HL-60/S4 treated with retinoic acid at 250 ng/mL for 4 days and 3 days (cell line): ENCODE results near the gene GHRHR.

ENCODE experiments used
- in situ Hi-C: fragments of 300-500 bp; cut with MboI; formaldehyde crosslinking; loops from 2 replicates; pipeline ENCODE4 v1.7.0; 2022; ENCODE audit warnings: low sequenced_read_pairs

Gene GHRHR

DNA sequence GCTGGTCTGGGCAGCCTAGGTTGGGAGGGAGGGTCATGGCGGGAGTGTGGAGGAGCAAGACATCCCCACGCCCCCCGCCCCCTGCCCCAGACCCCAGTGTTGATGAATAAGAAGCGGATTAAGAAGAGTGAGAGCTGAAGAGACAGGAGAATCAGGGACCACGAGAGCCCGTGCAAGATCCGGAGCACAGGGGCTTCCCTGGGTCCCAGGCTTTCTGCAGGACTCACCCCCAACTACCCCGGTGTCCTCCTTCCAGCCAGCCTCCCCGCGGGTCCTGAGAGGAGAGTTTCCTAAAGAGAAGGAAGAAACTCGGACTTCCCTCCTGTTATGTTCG lies 20.1 kb downstream of the GHRHR start:
- in situ Hi-C loops: loop anchor here (10.0 kb wide), 1 partner anchor 131 kb away; no protein-coding TSS in a partner anchor

DNA sequence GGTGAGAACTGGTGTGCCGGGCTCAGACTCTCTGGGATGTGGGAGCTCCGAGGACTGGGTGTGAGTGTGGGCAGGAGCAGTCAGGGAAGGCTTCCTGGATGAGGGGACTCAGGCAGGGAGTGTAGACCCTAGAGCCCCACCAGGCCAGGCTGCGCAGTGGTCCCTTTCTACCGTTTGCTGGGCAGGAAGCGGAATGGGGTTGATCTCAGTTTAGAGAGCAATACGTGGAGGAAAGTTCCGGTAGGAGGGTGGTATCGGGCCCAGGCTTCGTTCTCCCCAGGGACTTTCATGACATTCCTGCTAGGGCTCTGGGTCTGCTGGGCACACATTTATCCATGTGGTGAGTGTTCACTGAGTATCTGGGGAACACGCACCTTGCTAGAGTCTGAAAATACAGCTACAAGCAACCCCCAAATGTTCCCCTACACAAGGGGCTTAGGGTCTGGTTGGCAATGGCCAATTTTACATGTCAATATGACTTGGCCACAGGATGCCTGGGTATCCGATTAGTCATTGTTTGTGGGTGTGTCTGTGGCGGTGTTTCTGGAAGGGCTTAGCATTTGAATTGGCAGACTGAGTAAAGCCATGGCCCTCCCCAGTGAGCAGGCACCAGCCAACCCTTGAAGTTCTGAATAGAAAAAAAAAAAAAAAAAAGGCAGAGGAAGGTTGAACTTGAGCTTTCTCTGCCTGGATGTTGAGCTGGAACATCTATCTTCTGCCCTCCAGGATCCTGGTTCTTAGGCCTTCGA lies 20.8 kb downstream of the GHRHR start:
- in situ Hi-C loops: loop anchor here (10.0 kb wide), 1 partner anchor 130 kb away; no protein-coding TSS in a partner anchor

DNA sequence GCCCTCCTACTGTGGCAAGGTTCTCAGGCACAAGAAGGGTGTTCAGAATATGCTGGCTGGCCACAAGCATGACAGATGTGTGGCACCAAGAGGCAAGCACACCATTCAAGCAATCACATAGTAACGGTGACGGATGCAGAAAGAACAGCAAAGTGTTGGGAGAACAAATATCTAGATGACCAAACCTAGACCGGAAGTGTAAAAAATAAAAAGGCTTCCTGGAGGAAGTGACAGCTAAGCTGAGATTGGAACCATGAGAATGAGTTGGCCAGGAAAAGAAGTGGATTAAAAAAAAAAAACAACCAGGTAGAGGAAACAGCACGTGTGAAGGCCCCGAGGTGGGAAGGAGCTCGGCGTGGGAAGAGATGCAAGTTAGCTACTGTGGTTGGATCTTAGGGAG lies 22.0 kb downstream of the GHRHR start:
- in situ Hi-C loops: loop anchor here (10.0 kb wide), 1 partner anchor 129 kb away; no protein-coding TSS in a partner anchor

DNA sequence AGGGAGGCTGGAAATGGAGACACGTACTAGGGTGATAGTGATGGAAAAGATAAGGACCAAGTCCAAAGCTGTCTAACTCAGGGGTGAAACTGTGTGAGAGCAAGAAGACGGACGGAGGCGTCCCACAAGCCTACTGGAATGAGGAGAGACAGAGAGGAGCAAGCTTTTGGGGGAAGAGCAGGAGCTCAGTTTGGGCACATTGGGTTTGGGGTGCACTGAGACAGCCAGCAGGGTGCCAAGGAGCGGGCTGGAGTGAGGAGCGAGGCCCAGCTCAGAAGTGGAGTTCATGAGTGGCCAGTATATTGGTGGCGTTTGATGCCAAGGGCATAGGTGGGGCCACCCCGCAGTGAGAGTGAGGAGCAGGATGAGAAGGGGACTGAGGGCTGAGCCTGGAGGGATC lies 22.6 kb downstream of the GHRHR start:
- in situ Hi-C loops: loop anchor here (10.0 kb wide), 1 partner anchor 128 kb away; no protein-coding TSS in a partner anchor

DNA sequence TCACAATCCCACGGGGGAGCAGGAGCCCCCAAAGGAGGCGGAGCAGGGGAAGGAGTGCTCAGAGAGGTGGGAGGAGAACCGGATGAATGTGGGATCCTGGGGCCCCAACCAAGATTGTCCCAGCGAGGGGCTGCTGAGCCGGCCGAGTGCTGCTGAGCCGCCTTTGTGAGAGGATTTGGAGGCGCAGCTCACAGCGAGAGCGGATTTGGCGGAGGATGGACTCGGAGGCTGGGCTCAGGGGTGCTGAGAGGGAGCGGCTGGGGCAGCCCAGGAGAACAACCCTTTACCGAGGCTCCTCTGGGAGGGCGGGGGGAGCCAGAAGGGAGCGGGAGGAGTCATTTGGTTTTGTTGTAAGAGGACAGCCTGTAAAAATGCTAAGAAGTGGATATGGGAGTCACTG lies 23.0 kb downstream of the GHRHR start:
- in situ Hi-C loops: loop anchor here (10.0 kb wide), 1 partner anchor 128 kb away; no protein-coding TSS in a partner anchor

DNA sequence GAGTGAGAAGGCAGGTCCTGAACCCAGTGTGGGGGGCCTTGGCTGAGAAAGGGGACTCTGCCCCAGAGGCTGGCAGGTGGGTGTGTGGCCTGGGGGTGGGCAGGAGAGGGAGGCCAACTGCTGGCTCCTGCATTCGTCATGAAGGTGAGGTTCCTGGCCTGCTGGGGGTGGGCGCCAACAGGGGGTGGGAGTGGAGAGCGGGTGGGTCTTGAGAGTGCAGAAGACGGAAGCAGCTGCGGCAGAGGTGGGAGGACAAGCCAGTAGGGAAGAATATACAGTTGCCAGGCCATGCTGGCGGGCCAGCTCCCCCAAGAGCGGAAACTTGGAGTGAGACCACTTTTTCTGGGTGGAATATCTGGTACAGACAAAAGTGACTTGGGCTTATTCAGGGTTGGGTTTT lies 23.4 kb downstream of the GHRHR start:
- in situ Hi-C loops: loop anchor here (10.0 kb wide), 1 partner anchor 128 kb away; no protein-coding TSS in a partner anchor

DNA sequence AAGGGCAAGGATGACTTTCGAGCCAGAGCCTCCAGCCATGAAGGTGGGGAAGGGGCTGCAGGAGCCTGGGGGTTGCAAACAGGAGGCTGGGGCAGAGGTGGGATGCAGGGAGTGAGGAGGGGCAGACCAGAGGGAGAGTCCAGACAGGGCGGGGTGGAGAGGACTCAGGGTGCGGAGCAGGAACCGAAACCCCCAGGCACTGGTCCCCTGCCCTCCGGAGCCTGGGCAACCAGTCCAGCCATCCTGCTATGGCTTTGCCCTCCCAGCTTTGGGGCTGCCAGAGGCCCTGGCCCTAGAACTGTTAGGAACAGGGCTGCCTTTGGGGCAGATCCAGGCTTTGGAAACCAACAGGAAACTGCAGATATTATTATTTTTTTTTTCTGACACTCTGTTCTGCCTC lies 24.2 kb downstream of the GHRHR start:
- in situ Hi-C loops: loop anchor here (10.0 kb wide), 1 partner anchor 127 kb away; no protein-coding TSS in a partner anchor

DNA sequence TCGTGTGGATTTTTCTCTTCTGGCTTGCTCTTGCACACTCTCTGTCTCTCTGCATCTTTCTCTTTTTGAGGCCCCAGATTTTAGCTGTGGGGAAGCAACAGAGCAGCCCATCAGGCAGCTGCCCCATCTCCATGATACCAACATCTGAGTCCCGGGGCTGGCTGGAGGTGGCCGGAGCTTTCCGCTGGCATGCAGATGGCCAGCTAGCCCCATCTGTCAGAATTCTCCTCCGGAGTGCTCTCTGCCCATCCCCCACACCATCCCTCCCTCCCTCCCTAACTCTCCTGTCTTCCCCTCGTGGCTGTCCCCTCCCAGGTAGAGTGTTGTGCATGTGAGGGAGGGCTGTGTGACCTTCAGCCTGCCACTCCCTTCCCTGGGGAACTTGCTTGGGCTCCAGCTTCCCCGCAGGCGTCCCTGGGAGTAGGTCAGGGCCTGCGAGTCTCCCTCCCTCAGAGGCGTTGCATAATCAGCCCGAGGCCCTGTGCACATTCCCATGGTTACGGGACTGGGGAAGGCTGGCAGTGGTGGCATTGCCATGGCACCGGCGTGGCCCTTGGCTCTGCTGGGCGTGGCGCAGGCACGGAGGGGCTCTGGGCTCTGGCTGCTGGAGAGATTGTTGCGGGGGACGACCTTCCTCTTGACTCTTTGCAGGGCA lies 24.7 kb downstream of the GHRHR start:
- in situ Hi-C loops: loop anchor here (10.0 kb wide), 1 partner anchor 126 kb away; no protein-coding TSS in a partner anchor

DNA sequence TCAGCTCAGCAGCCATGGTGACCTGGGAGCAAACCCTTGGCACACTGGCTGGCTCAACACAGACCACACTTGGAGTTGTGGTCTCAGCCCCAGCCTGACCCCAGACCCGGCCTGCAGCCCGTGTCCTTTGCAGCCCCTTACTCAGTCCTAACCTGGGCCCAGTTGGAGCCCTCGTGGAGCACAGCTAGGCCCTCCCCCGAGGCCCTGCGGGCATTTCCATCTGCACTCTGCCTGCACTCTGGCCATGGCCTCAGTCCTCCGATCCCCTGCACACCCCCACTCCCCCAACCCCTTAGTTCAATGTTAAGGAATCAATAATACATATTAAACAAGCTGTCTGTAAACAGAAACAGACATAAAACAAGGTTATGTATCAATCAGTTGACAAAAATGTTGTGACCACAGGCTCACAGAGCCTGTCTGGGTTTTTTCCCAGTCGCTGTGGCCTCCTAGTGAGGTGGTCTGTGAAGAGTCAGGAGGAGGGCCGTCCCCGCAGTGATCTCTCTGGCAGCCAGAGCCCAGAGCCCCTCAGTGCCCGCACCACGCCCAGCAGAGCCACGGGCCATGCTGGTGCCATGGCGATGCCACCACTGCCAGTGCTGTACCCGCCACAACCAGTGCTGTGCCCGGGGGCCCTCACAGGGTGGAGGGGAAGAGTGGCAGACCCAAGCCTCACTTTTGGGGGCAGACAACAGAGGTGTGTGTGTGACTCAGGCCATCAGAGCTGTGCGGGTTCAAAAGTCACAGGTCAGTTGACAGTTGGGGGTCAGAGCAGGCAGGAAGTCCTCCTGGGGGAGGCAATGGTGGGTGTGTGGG lies 25.5 kb downstream of the GHRHR start:
- in situ Hi-C loops: loop anchor here (10.0 kb wide), 1 partner anchor 126 kb away; no protein-coding TSS in a partner anchor

DNA sequence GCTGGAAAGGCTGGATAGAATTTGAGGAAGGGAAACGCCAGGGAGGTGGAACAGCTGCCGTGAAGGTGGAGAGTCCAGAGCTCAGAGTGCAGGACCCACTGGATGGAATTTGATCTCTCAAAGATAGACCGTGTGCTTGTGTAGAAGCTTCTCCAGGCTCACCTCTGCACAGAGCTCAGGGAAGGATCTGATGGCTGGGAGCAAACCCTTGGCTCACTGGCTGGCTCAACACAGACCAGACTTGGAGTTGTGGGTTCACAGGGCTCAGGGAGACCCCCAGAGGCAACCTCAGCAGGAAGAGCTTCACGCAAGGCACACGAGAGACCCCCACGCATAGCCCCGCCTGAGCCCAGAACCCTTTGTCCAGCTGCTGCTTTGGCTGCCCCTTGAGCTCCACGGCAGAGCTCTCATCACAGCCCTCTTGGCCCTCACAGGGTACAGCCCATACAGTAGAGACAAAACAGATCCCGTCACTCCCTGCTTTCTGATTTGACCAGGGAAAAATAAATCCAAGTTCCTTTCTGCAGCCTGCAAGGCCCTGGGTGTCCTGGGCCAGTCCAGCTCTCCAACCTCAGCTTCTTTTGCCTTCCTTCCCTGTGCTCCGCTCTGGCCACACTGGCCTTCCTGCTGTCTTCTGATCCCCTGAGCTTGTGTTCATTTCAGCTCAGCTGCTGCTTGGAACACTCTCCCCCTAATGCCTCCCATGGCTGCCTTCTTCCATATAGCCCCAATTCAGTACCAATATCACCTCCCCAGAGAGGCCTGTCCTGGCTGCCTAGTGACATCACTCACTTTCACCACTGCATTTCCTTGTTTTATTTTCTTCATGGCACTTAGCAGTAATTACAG lies 26.3 kb downstream of the GHRHR start:
- in situ Hi-C loops: loop anchor here (10.0 kb wide), 1 partner anchor 125 kb away; no protein-coding TSS in a partner anchor

DNA sequence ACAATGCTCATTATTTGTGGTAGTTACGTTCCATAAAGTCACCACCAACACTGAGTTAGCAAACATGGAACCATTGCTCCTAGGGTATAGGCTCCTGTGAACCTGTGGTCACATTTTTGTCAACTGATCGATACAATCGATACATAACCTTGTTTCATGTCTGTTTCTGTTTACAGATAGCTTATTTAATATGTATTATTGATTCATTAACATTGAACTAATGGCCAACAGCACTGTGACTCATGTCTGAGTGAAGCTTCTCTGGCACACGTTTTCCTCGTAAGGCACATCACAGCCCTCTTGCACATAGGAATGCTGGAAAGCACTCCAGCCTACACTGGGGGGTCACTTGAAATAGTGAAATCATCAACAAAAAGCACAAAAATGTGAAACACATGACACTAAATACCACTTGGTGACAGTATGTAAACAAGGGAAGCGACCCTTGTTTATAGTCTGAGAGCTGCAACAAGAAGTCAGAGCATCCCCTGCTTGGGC lies 27.0 kb downstream of the GHRHR start:
- in situ Hi-C loops: no loop called here

DNA sequence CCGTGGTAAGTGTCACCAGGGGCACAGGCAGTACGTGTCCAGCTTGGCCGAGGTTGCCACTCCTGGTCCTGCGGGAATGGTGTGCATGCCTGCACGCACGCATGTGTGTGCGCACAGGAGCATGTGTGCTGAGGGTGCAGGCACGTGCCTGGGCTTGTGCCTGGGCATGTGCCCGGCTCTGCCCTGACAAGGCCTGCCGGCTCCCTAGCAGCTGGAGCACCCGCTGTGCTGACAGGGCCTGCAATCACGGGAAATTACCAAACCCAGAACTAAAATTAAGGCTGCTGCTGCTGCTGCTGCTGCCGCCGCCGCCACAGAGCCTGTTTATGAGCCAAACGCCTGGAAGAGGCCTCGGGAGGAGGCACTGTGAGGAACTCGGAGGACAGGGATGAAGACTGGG lies 28.7 kb downstream of the GHRHR start:
- in situ Hi-C loops: no loop called here

DNA sequence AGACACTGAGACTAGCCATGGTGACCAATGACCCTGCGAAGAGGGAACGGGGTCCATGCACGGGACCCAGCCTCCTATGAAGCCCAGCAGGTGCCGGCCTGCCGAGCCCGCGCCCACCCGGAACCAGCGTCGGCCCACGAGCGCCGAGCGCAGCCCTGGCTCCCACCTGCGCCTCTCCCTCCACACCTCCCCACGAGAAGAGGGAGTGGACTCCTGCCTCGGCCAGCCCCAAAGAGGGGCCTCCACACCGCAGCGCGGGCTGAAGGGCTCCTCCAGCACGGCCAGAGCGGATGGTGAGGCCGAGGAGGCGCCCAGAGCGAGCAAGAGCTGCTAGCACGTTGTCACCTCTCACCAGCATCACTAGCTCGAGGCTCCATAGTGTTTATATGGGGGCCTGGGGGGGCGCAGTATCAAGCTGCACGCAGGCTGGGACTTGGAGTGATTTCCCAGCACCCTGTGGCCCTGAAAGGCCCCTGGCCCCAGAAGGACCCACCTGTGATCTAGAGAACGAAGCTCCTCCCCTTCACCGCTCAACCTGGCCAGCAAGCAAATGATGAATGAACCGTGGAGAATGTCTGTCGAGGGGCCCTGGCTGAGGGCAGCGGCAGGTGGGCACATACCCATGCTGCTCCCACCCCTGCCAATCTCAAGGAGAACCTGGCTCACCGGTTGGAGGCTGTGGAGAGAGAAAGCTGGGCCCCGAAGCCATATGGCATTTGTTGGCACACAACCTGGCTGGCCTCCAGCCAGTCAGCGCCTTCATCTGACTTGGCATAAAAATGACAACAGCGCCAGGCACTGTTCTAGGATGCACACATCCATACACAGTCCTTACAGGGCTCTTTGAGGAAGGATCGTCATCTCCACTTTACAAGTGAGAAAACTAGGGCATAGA lies 30.7 kb downstream of the GHRHR start:
- in situ Hi-C loops: no loop called here

DNA sequence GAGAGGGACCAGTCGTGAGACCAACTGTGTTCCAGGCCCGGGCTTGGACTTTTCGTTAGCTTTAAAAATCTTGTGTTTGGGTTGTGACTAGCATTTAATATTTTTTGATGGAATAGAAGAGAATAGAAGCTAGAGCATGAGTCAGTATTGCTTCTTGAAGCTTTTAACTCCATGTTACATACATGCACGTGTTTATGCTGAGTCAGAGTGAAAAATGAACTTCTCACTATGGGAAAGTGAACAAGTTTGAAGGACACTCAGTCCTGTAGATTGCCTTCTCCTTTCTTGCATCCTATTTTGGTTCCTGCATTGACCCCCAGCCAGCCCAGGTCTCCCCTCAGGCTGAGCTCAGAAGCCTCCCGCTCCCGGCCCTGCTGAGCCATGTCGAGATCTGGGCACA lies 31.8 kb downstream of the GHRHR start:
- in situ Hi-C loops: no loop called here

DNA sequence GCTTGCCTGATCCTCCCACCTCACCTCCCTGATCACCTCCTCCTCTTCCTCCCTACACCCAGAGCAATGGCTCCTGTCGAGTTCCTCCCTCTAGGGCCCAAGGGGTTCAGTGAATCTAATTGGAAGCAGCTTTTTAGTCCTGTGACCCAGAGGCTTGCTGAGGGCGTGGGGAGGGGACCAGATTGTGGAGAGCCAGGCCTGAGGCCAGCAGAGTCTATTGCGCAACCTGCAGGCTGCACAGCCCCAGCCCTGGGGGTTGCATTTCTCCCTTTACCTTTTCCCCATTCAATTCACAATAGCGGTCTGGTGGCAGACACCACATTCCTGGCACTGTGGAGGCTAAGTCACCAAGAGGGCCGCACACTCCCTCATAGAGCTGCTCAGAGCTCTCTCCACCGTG lies 32.5 kb downstream of the GHRHR start:
- in situ Hi-C loops: no loop called here

DNA sequence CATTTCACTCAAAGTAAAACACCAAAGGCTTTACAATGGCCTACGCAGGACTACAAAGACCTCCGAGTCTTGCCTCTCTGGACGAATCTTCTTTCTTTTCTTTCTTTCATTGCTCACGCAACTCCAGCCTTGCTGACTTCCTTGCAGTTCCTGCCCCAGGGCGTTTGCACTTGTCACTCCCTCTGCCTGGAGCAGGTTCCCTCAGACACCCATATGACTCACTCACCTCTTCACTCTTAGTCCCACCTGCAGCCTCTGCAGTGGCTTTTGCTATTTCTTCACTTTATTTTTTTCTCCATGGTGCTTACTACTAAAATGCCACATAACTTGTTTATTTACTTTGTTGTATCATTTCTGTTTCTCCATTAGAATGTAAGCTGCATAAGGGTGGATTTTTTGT lies 33.1 kb downstream of the GHRHR start:
- in situ Hi-C loops: no loop called here

DNA sequence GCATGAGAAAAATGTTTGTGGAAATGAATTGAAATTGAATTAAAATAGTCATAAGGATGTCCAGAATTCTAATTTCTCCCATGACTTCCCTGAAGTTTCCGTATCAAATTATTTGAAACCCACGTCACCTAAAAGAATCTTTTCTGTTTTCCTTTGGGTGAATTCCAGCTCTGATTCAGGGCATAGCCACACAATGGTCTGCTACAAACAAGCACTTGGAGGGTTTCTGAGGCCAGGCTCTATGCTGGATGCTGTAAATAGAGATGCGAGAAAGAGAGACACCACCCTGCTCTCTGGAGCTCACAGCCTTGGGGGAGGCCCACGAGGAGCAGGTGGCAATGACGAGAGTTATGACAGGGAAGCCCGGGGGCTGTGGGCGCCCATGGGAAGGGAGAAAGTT lies 33.6 kb downstream of the GHRHR start:
- in situ Hi-C loops: no loop called here

DNA sequence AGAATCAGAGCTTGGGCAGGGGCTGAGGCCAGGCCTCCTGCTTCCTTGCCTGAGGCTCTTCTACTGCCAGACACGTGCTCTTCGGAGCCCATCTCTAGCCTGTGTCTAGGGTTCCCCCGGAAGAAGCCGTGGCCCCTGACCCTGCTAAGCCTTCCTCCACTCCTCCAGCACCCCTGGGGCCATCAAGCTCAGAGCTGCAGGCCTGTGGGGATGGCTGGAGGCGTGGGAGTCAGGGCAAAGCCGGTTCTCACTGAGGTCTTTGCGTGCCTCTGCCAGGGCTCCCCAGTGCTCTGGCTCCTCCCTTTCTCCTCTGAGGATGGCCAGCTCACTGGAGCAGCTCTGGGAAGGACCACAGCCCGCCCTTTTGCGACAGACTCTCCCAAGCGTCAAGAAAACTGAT lies 34.4 kb downstream of the GHRHR start:
- in situ Hi-C loops: no loop called here

DNA sequence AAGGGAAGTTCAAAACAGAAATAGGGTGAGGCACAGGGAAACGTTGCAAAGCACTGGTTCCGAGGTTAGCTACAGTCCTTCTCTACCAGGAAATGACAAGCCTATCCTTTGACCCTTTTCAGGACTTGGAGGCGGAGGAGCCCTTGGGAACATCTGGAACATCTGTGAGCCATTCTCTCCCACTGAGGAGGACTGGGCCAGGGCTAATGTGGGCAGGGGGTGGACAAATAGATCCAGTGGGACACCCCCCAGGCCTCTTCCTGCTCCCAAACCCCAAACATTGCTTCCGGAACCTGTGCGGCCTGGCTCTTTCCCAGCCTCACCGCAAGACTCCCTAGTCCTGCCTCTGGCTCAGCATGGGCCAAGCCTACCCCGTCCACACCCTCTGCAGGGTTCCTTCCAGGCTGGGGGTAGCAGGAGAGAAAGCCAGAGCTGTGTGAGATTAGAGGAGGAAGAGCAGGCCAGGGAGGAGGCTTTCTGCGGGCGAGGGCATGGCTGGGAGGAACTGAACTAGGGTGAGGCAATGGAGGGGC lies 36.5 kb downstream of the GHRHR start:
- in situ Hi-C loops: no loop called here
